Activated CD4-positive, alpha-beta memory T cell treated with anti-CD3 and anti-CD28 coated beads for 36 hours (primary cell): ENCODE results near the gene NLRP12. TPM values are rescaled to one million over a fixed set of nuclear protein-coding genes. Genes with fewer than 3 reads are reported as not detected.
"Not testable (repeated sequence)": the region's sequence is repeated elsewhere in the genome, so short reads cannot be mapped to it uniquely, and the experiment has no call there.

Experiments used
- CTCF ChIA-PET: fragments of 350-600 bp; sonication (Branson Sonifier 250); formaldehyde crosslinking; loops from one replicate; lab custom pipeline; 2021; ENCODE audit warnings: antibody characterized with exemption, inconsistent platforms; lab: Charles Lee
- POLR2A ChIA-PET: fragments of 350-600 bp; sonication (Branson Sonifier 250); formaldehyde crosslinking; loops from one replicate; lab custom pipeline; 2021; ENCODE audit warnings: antibody characterized with exemption; lab: Charles Lee
- DNase-seq: peaks from one replicate; pipeline ENCODE4 v3.0.0-alpha.2; 2020
- H3K27ac Mint-ChIP-seq: one replicate; pipeline ENCODE4 v1.8.0; 2021; ENCODE audit warnings: mixed read lengths
- H3K27me3 Mint-ChIP-seq: one replicate; pipeline ENCODE4 v1.8.0; 2021; ENCODE audit warnings: mixed read lengths
- H3K36me3 Mint-ChIP-seq: one replicate; pipeline ENCODE4 v1.8.0; 2021; ENCODE audit warnings: mixed read lengths
- H3K4me1 Mint-ChIP-seq: one replicate; pipeline ENCODE4 v1.8.0; 2021; ENCODE audit warnings: low read depth, mixed read lengths
- H3K4me3 Mint-ChIP-seq: one replicate; pipeline ENCODE4 v1.8.0; 2021; ENCODE audit warnings: mild to moderate bottlenecking, mixed read lengths
- H3K9me3 Mint-ChIP-seq: one replicate; pipeline ENCODE4 v1.8.0; 2021; ENCODE audit warnings: mixed read lengths
- intact Hi-C: fragments of 100-400 bp; cut with micrococcal nuclease; formaldehyde crosslinking; loops from one replicate; pipeline ENCODE4 v1.15.1; 2023
- total RNA-seq, 2 experiments: library from RNA; stranded (reverse); gene quantifications; one replicate each; pipeline ENCODE4 v1.2.3, GENCODE V29; 2021

The NLRP12 gene
- total RNA-seq, 2 experiments from 2014 or later: not detected

- peaks cover 25% of the 10 kb centered on the region for H3K27me3 Mint-ChIP-seq
Observed at GRCh38 chr19:53832861-53833260, 8.7 kb upstream of the NLRP12 start.

DNA sequence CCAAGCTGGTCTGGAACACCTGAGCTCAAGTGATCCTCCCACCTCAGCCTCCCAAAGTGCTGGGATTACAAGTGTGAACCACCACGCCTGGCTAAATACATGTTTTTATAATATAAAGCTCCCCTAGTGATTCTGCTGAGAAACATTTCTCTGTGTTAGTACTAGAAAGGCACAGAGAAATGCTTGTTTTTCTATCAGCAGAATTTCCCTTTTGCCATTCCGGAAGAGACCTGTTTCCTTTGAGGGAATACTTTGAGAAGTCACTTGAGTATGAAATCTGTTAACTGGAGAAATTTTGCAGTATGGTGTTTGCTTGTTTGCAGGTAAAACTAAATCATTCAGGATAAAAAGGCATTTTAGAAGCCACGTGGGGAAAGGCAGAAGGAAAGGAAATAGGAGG lies 4.4 kb upstream of the NLRP12 start:
- Mint-ChIP-seq H3K9me3 (no peaks in the 10 kb centered on the region), H3K4me3 (no peak overlapping the region), H3K4me1 (no peaks in the 10 kb centered on the region), H3K27me3 (peaks cover 35% of the 10 kb centered on the region), H3K27ac (no peak overlapping the region), H3K36me3 (no peaks in the 10 kb centered on the region)
- ChIA-PET POLR2A (no interaction called here), CTCF (no interaction called here)
- no peak for DNase-seq
- intact Hi-C loops: no loop called here

More at GRCh38 chr19:53832861-53833260, 8.7 kb upstream of the NLRP12 start:
- H3K36me3 Mint-ChIP-seq, H3K4me3 Mint-ChIP-seq, H3K27ac Mint-ChIP-seq, CTCF ChIA-PET, DNase-seq, H3K4me1 Mint-ChIP-seq, H3K9me3 Mint-ChIP-seq, POLR2A ChIA-PET, intact Hi-C loops: not testable (repeated sequence)

- ChIA-PET CTCF (interaction anchor here (0.9 kb wide), 1 partner anchor 203 kb away, joined by 3 read pairs; no protein-coding TSS in a partner anchor), POLR2A (no interaction called here)
- intact Hi-C loops: no loop called here
- Mint-ChIP-seq H3K4me3 (no peak overlapping the region), H3K4me1 (no peaks in the 10 kb centered on the region), H3K9me3 (no peaks in the 10 kb centered on the region), H3K27me3 (peaks cover 25% of the 10 kb centered on the region), H3K27ac (no peak overlapping the region), H3K36me3 (no peaks in the 10 kb centered on the region)
- no peak for DNase-seq
Observed at GRCh38 chr19:53826876-53827275, 2.8 kb upstream of the NLRP12 start.

- no peaks in the 10 kb centered on the region for H3K36me3 Mint-ChIP-seq
- DNase-seq: no peak
- CTCF ChIA-PET: no interaction called here
- H3K27ac Mint-ChIP-seq: no peak overlapping the region
- no peaks in the 10 kb centered on the region for H3K9me3 Mint-ChIP-seq
- no peaks in the 10 kb centered on the region for H3K4me1 Mint-ChIP-seq
- intact Hi-C loops: no loop called here
- POLR2A ChIA-PET: no interaction called here
- H3K4me3 Mint-ChIP-seq: no peak overlapping the region
- H3K27me3 Mint-ChIP-seq: peaks cover 13% of the 10 kb centered on the region
Observed at GRCh38 chr19:53823380-53824120, 564 bp downstream of the NLRP12 start.

DNA sequence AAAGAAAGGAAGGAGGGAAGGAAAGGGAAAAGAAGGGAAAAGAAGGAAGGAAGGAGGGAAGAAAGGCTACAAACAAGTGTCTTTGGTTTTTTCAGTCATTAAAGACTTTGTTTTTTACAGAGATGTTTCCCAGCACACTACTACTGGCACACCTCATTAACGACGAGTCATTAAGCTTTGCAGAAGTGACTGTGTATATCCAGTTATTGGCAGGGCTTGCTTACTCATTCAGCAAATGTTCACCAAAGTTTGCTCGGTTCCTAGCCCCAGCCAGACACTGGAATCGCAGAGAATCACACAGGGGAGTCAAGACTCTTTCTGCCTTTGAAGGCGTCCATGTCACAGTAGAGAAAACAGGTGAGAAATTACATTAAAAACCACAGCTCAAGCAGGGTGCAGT lies 4.3 kb downstream of the NLRP12 start:
- ChIA-PET POLR2A (no interaction called here), CTCF (interaction anchor here (0.8 kb wide), 1 partner anchor 210 kb away, joined by 3 read pairs; no protein-coding TSS in a partner anchor)
- DNase-seq: no peak
- H3K27ac Mint-ChIP-seq: no peak overlapping the region
- no peaks in the 10 kb centered on the region for H3K36me3 Mint-ChIP-seq
- H3K4me1 Mint-ChIP-seq: no peaks in the 10 kb centered on the region
- H3K9me3 Mint-ChIP-seq: no peaks in the 10 kb centered on the region
- no peak overlapping the region for H3K4me3 Mint-ChIP-seq
- intact Hi-C loops: no loop called here
- H3K27me3 Mint-ChIP-seq: peaks cover 10% of the 10 kb centered on the region

DNA sequence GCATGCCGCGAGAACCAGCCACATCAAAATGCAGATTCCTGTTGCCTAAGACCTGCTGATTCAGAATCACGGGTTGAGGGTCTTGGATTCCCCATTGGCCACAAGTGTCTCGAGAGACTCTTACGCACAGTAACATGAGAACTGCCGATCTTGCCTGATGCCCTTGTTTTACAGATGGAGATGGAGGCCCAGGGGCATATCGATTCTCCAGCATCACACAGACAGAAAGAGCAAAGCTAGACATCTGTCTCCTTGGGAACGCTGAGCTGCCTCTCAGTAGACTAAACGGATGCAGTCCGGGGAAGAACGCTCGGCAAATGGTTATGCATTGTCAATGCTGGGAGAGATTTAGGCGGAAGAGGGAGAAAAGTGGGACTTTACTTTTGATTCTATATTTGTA lies 5.4 kb downstream of the NLRP12 start:
- Mint-ChIP-seq H3K4me1 (no peaks in the 10 kb centered on the region), H3K36me3 (no peaks in the 10 kb centered on the region), H3K9me3 (no peaks in the 10 kb centered on the region), H3K4me3 (no peak overlapping the region), H3K27ac (no peak overlapping the region), H3K27me3 (peaks cover 4% of the 10 kb centered on the region)
- POLR2A ChIA-PET: no interaction called here
- intact Hi-C loops: no loop called here
- no peak for DNase-seq
- CTCF ChIA-PET: no interaction called here

GRCh38 chr19:53813996-53814395 lies 10.1 kb downstream of the NLRP12 start:
- CTCF ChIA-PET: no interaction called here
- no peaks in the 10 kb centered on the region for H3K4me1 Mint-ChIP-seq

GRCh38 chr19:53812335-53812734 lies 11.8 kb downstream of the NLRP12 start:
- Mint-ChIP-seq H3K9me3 (no peaks in the 10 kb centered on the region), H3K4me3 (no peak overlapping the region), H3K4me1 (no peaks in the 10 kb centered on the region), H3K36me3 (no peaks in the 10 kb centered on the region), H3K27ac (no peak overlapping the region), H3K27me3 (no peaks in the 10 kb centered on the region)
- ChIA-PET POLR2A (no interaction called here), CTCF (no interaction called here)
- intact Hi-C loops: no loop called here
- no peak for DNase-seq

More at GRCh38 chr19:53813996-53814395, 10.1 kb downstream of the NLRP12 start:
- no peak for DNase-seq
- H3K27ac Mint-ChIP-seq: no peak overlapping the region
- POLR2A ChIA-PET: no interaction called here
- no peaks in the 10 kb centered on the region for H3K36me3 Mint-ChIP-seq
- no peaks in the 10 kb centered on the region for H3K9me3 Mint-ChIP-seq
- no peak overlapping the region for H3K4me3 Mint-ChIP-seq
- H3K27me3 Mint-ChIP-seq: no peaks in the 10 kb centered on the region
- intact Hi-C loops: no loop called here

DNA sequence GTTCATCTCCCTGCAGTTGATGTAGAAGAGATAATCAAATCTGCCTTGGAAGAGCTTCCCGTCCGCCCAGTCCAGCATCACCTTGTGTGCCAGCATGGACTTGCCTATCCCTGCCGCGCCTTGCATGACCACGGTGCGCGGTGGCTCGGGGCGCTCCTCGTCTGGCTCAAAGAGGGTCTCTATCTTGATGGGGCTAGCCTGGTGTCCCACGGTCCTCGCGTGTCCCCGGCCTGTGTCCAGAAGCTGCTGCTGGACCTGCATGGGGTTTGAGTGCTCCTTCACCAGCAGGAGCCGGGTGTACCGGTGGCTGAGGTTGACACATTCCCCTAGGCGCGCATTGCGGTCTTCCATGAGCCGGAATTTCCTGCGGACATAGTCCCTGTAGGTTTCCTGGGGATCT lies 13.2 kb downstream of the NLRP12 start:
- intact Hi-C loops: no loop called here
- Mint-ChIP-seq H3K36me3 (no peaks in the 10 kb centered on the region), H3K9me3 (no peaks in the 10 kb centered on the region), H3K4me1 (no peaks in the 10 kb centered on the region), H3K27me3 (no peaks in the 10 kb centered on the region), H3K27ac (no peak overlapping the region), H3K4me3 (no peak overlapping the region)
- CTCF ChIA-PET: interaction anchor here (1.2 to 2.6 kb wide), 3 partner anchors 18 to 219 kb away, joined by 3 to 10 read pairs (median 9); no protein-coding TSS in a partner anchor
- POLR2A ChIA-PET: no interaction called here
- no peak for DNase-seq

- no peaks in the 10 kb centered on the region for H3K36me3 Mint-ChIP-seq
- ChIA-PET CTCF (interaction anchor here (1.1 to 2.6 kb wide), 4 partner anchors 10 to 220 kb away, joined by 3 to 10 read pairs (median 6); no protein-coding TSS in a partner anchor), POLR2A (no interaction called here)
- no peaks in the 10 kb centered on the region for H3K9me3 Mint-ChIP-seq
- DNase-seq: no peak
- no peaks in the 10 kb centered on the region for H3K4me1 Mint-ChIP-seq
- H3K27me3 Mint-ChIP-seq: no peaks in the 10 kb centered on the region
- H3K27ac Mint-ChIP-seq: no peak overlapping the region
- H3K4me3 Mint-ChIP-seq: no peak overlapping the region
- intact Hi-C loops: no loop called here
Observed at GRCh38 chr19:53810187-53810546, 13.9 kb downstream of the NLRP12 start.

DNA sequence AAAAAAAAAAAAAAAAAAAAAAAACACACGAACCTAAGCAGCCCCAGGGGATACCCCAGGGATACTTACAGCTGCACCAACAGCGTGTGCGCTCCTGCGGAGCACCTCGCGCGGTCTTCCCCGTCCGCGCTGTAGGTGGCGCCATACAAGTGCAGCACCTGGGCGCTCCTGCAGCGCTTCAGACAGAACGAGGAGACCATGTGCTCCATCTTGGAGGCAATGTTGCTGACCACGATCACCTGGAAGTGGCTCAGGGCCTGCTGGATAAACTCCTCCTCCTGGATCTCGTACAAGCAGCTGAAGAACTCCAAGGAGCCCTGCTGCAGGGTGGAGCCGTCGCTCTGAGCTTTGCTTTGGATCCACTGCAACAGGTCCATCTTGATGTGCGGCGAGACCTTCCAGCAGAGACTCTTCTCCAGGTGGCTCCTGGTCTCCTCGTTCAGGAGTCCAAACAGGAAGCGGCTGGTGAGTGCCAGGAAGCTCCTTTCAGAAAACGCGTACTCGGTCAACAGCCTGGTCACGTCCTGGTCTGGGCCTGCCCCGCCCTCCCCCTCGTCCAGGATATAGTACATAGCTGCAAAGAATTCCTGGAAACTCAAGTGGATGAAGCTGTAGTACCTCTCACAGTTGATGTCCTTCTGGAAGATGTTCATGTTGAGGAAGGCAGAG lies 14.5 kb downstream of the NLRP12 start:
- no peaks in the 10 kb centered on the region for H3K36me3 Mint-ChIP-seq
- no peak overlapping the region for H3K4me3 Mint-ChIP-seq
- intact Hi-C loops: no loop called here
- ChIA-PET CTCF (interaction anchor here (1.1 to 2.6 kb wide), 4 partner anchors 10 to 220 kb away, joined by 3 to 10 read pairs (median 6); no protein-coding TSS in a partner anchor), POLR2A (no interaction called here)
- no peaks in the 10 kb centered on the region for H3K9me3 Mint-ChIP-seq
- H3K4me1 Mint-ChIP-seq: no peaks in the 10 kb centered on the region
- no peaks in the 10 kb centered on the region for H3K27me3 Mint-ChIP-seq
- no peak for DNase-seq
- no peak overlapping the region for H3K27ac Mint-ChIP-seq

GRCh38 chr19:53808710-53809125 lies 15.4 kb downstream of the NLRP12 start:
- Mint-ChIP-seq H3K9me3 (no peaks in the 10 kb centered on the region), H3K27me3 (no peaks in the 10 kb centered on the region), H3K4me3 (no peak overlapping the region), H3K4me1 (no peaks in the 10 kb centered on the region), H3K36me3 (no peaks in the 10 kb centered on the region), H3K27ac (no peak overlapping the region)
- intact Hi-C loops: no loop called here
- POLR2A ChIA-PET: no interaction called here
- CTCF ChIA-PET: interaction anchor here (1.0 to 2.6 kb wide), 2 partner anchors 16 to 215 kb away, joined by 4 to 10 read pairs; no protein-coding TSS in a partner anchor
- no peak for DNase-seq
